Prostate gland (tissue), 2 donors: ENCODE results near the gene ALG1L2.
"Not testable (repeated sequence)": the region's sequence is repeated elsewhere in the genome, so short reads cannot be mapped to it uniquely, and the experiment has no call there.

Experiments
- POLR2A ChIP-seq: fragments of 450-650 bp; IDR thresholded peaks from one replicate; pipeline ENCODE4 v1.6.1; 2016; ENCODE audit warnings: antibody characterized with exemption, mild to moderate bottlenecking
- POLR2AphosphoS5 ChIP-seq: sonication (generic); formaldehyde crosslinking; IDR thresholded peaks from one replicate; pipeline ENCODE4 v1.6.1; 2017; ENCODE audit warnings: antibody characterized with exemption
- TF ChIP-seq, protein P1 (sequence below), 4 experiments: fragments of 200-600 bp in 2 of 4; fragments of 450-650 bp in 2 of 4; sonication (generic) in 2 of 4; IDR thresholded peaks; 1 replicate in 3 of 4; 2 replicates in 1 of 4; pipeline ENCODE4 v1.5.1; 2016 to 2019; ENCODE audit warnings: antibody characterized with exemption in 4 of 4, mild to moderate bottlenecking in 2 of 4, moderate library complexity in 2 of 4

DNA sequence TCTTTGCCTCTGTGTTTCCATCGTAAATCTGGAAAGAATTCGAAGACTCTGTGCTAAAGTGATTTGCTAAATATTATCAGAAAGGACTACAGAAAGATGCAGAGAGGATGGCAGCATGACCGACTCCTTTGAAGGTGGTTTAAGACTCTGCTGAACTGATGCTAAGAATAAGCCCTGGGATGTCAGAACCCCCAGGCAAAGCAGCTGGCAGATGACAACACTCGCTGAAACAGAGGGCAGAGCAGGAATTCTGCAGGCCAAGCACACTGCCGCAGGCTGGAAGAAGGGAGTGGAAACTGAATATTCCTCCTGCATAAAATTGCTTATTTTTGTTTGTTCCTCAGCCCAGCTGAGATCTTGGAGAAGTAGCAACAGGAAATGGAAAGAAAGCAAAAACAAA lies 29.3 kb upstream of the ALG1L2 start:
- not testable (repeated sequence) for TF ChIP-seq POLR2AphosphoS5, POLR2A
- TF ChIP-seq, protein P1, sequence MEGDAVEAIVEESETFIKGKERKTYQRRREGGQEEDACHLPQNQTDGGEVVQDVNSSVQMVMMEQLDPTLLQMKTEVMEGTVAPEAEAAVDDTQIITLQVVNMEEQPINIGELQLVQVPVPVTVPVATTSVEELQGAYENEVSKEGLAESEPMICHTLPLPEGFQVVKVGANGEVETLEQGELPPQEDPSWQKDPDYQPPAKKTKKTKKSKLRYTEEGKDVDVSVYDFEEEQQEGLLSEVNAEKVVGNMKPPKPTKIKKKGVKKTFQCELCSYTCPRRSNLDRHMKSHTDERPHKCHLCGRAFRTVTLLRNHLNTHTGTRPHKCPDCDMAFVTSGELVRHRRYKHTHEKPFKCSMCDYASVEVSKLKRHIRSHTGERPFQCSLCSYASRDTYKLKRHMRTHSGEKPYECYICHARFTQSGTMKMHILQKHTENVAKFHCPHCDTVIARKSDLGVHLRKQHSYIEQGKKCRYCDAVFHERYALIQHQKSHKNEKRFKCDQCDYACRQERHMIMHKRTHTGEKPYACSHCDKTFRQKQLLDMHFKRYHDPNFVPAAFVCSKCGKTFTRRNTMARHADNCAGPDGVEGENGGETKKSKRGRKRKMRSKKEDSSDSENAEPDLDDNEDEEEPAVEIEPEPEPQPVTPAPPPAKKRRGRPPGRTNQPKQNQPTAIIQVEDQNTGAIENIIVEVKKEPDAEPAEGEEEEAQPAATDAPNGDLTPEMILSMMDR (IDR thresholded peaks at IDR 0.05) = not testable (repeated sequence)
